MG63 (cell line): ENCODE results near the gene APC2. TPM values are rescaled to one million over a fixed set of nuclear protein-coding genes. Genes with fewer than 3 reads are reported as not detected.
"Not testable (repeated sequence)": the region's sequence is repeated elsewhere in the genome, so short reads cannot be mapped to it uniquely, and the experiment has no call there.

Experiments
- DNase-seq: peaks from one replicate; pipeline ENCODE4 v3.0.0-alpha.2; 2020
- H3K27me3 ChIP-seq: fragments of 250-450 bp; sonication (Bioruptor Pico); 2 replicates; pipeline ENCODE4 v1.5.1; 2020; ENCODE audit warnings: mild to moderate bottlenecking, moderate library complexity
- H3K36me3 ChIP-seq: fragments of 250-450 bp; sonication (Bioruptor Pico); 2 replicates; pipeline ENCODE4 v1.5.1; 2020; ENCODE audit warnings: mild to moderate bottlenecking, moderate library complexity
- H3K4me3 ChIP-seq: fragments of 250-450 bp; sonication (Bioruptor Pico); 2 replicates; pipeline ENCODE4 v1.5.1; 2020; ENCODE audit warnings: mild to moderate bottlenecking, moderate library complexity
- H3K9me3 ChIP-seq: fragments of 250-450 bp; sonication (Bioruptor Pico); 2 replicates; pipeline ENCODE4 v1.5.1; 2020; ENCODE audit warnings: mild to moderate bottlenecking, moderate library complexity
- total RNA-seq: library from RNA; depleted of rRNA; stranded (reverse); fragments of >200 nt; shearing (Covaris generic); gene quantifications from 2 replicates; pipeline ENCODE4 v1.2.3, GENCODE V29; 2014; ENCODE audit warnings: low replicate concordance

APC2 gene
- total RNA-seq, 1 experiment from 2014 or later: 2.0 TPM

DNA sequence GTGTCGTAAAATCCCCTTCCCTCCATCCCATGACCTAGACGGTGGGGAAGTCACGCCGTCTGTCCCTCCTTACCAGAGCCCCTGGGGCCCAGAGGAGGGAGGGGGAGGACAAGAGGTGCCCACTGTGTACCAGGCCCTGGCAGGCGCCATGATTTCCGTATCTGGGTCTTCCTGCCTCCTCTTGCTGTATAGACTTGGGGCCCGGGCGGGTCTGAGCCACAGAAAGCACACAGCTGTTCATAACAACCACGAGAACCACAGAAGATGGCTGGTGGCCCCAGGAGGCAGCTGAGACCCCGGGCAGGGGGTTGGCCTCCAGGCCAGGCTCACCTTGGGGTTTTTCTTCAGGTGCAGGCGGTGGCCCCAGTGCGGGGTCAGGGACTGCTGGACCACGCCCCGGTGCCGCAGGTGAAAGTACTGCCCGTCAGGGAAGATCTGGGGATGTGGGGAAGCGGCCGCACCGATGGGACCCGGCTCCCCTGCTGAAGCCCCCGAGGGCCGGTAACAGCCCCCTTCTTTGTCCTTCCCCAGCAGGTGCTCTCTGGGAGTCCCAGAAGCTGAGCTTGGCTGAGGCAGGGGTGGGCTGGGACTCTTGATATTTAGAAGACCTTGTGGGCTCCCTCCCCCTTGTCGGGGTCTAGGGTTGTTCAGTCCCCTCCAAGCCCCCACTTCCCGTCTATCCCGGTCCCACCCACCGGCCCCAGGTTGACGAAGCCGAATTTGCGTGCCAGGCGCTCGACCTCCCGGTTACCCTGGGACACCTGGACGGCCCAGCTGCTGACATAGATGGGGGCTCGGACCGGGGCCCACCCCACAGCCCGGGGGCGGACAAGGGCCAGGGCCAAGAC lies 39.8 kb downstream of the APC2 start:
- no peak for DNase-seq
- Histone ChIP-seq H3K36me3 (no peaks in the 10 kb centered on the region), H3K9me3 (no peaks in the 10 kb centered on the region), H3K27me3 (no peaks in the 10 kb centered on the region), H3K4me3 (peak overlapping the region; percentile 54)

DNA sequence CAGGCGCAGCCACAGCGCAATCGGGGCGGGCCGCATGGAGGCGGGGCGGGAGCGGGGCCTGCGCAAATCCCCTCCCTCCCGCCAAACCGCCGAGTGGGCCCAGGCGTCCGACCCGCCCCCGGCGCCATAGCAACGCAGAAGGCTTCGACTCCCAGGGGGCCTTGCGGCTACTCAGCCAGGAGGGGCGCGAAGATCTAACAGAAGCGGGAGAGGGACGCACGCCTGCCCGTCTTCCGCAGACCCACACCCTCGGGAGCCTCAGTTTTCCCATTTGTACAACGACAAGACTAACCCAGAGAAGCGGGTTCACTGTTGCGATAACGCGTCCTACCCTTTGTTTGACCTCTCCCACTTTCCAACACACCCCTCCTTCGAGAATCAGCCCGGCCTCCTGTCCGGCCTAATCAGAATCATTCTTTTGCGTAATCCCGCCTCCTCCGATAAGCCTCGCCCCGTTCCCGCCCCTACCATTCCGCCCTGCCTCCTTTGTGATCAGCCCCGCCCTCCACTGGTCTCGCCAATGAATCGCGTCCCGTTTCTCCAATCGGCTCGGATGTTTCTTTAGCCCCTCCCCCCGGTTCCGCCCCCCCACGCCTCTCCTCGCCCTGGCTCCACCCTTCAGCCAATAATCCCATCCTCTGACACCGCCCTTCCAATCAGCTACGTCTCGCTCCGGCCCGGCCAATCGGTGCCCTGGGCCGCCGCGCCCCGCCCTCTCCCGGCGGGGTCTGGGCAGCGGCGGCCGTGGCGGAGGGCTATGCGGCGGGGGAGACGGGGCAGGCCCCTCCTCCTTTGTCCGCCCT lies 40.6 kb downstream of the APC2 start, which contains the start of gene PCSK4:
PCSK4 (minus strand) TSS at position 40 of the 803 bp plus-strand sequence; CDS start at position 36, 4 bp downstream.
- Histone ChIP-seq H3K36me3 (no peaks in the 10 kb centered on the region), H3K4me3 (peak within 1 kb of the TSS; percentile 54), H3K9me3 (no peaks in the 10 kb centered on the region), H3K27me3 (no peaks in the 10 kb centered on the region)
- peak; percentile 90 for DNase-seq

DNA sequence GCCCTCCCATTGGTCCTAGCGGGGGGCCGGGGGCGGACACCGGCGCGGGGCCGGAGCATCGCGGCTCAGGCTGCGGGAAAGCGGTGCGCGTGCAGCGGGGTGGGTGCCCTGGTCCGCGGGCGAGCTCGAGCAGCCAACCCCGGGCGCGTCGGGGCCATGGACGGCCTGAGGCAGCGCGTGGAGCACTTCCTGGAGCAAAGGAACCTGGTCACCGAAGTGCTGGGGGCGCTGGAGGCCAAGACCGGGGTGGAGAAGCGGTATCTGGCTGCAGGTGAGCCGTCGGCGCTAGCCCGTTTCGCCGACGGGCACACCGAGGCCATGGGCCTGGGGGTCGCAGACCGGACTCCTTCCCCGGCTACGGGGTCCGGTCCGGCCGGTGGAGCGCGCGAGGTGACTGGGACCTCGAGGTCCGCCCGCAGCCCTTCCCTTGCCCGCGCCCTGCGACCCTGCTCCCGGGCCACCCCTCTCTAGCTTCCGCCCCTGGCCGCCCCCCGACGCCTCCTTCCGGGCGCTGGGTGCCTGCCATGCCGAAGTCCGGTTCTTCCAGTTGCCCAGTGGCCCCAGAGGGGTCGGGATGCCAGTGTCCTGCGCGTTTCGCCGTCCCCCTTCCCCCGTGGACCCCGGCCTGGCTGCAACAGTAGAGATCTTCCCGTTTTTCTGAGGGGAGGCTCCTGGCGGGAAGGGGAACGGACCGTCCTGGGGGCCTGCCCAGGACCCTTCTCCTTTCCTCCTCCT lies 41.4 kb downstream of the APC2 start, which contains the start of gene REEP6:
REEP6 (plus strand) TSS at position 68 of the 735 bp plus-strand sequence; CDS start at position 157, 89 bp downstream.
- peak within 1 kb of the TSS; percentile 54 for H3K4me3 ChIP-seq
- no peaks in the 10 kb centered on the region for H3K36me3 ChIP-seq
- H3K27me3 ChIP-seq: no peaks in the 10 kb centered on the region
- DNase-seq: no peak
- H3K9me3 ChIP-seq: no peaks in the 10 kb centered on the region

DNA sequence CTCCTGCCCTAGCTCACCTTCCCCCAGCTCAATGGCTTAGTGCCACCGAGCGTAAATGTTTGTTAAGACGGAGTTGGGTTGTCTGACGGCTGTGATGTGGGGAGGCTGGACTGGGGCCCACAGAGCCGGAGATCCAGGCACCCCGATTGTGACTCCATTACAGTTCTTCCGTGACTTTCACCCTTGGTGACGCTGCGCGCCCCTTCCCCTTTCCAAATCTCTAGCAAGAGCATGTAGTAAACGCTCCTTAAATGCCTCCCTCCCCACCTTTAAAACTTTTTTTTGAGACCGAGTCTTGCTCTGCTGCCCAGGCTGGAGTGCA lies 41.9 kb downstream of the APC2 start:
- no peaks in the 10 kb centered on the region for H3K27me3 ChIP-seq
- H3K4me3 ChIP-seq: no peak overlapping the region
- H3K36me3 ChIP-seq: no peaks in the 10 kb centered on the region
- DNase-seq: no peak
- H3K9me3 ChIP-seq: no peaks in the 10 kb centered on the region

DNA sequence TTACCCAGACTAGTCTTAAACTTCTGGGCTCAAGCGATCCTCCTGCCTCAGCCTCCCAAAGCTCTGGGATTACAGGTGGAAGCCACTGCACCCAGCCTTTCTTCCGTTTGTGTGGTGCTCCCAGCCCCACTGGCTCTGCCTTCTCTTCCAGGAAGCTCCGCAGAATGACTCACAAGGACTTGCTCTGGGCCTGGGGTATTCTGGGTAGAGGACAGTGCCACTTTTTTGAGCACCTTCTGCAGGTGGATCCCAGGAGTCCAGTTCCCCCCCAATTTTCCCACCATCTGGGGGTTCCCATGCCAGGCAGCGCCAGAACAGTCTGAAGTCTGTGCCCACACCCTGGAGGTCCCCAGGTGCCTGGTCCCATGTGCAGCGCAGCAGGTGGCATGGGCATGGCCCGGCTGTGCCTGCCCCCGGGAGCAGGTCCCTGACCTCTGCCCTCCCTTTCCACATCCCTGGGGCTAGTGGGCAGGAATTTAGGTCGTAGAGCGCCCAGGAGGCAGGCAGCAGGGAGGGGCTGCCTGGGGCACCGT lies 42.6 kb downstream of the APC2 start:
- DNase-seq: no peak
- Histone ChIP-seq H3K36me3 (no peaks in the 10 kb centered on the region), H3K27me3 (no peaks in the 10 kb centered on the region), H3K4me3 (no peak overlapping the region), H3K9me3 (no peaks in the 10 kb centered on the region)

DNA sequence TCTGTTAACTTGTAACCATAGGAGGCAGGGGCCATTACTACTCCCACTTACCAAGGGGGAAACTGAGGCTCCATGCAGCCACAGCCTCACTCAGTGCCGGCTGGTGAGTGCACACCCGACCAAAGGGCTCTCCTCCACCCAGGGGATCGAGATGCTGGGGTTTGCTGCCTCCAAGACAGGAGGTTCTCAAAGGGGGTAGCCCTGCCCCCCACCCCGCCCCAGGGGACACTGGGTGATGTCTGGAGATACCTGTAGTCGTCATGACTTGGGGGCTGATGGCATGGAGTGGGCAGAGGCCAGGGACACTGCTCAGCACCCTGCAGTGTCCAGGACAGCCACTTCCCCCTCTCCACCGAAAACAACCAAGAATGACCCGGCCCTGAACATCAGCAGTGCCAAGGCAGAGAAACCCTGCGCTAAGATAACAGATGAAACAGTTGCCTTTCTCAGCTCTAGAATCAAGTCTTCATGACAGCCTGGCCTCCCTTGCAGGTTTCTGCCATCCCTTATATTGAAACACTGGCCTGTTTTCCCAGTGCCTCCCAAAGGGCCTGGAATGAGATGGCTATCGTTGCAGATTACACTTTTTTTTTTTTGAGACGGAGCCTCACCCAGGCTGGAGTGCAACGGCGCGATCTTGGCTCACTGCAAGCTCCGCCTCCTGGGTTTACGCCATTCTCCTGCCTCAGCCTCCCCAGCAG lies 44.3 kb downstream of the APC2 start:
- no peaks in the 10 kb centered on the region for H3K27me3 ChIP-seq
- no peak overlapping the region for H3K4me3 ChIP-seq
- no peak for DNase-seq
- no peaks in the 10 kb centered on the region for H3K36me3 ChIP-seq
- no peaks in the 10 kb centered on the region for H3K9me3 ChIP-seq

DNA sequence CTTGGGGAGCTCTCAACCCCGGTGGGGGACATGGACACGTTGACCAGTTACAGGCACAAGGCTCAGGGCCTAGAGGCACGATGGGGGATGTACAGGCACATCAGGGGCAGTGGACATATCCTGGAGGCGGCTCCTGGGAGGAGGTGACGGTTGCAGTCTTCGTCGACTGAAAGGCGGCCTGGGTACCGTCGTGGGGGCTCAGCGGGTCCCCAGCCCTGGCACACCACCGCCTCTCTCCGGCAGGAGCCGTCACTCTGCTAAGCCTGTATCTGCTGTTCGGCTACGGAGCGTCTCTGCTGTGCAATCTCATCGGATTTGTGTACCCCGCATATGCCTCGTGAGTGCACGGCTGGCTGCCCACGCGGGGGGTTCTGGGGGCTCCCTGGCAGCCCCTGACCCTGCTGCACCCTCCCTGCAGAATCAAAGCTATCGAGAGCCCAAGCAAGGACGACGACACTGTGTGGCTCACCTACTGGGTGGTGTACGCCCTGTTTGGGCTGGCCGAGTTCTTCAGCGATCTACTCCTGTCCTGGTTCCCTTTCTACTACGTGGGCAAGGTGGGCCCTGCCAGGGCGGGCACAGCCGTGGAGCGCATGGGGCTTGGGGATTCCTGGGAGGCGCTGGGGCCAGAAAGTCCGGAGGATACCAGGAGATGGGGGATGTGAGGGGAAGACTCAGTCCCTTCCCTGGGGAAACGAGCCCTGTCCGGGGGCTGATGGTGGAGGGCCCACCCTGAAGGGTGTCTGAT lies 45.3 kb downstream of the APC2 start:
- H3K9me3 ChIP-seq: no peaks in the 10 kb centered on the region
- no peaks in the 10 kb centered on the region for H3K27me3 ChIP-seq
- DNase-seq: no peak
- no peak overlapping the region for H3K4me3 ChIP-seq
- H3K36me3 ChIP-seq: no peaks in the 10 kb centered on the region

DNA sequence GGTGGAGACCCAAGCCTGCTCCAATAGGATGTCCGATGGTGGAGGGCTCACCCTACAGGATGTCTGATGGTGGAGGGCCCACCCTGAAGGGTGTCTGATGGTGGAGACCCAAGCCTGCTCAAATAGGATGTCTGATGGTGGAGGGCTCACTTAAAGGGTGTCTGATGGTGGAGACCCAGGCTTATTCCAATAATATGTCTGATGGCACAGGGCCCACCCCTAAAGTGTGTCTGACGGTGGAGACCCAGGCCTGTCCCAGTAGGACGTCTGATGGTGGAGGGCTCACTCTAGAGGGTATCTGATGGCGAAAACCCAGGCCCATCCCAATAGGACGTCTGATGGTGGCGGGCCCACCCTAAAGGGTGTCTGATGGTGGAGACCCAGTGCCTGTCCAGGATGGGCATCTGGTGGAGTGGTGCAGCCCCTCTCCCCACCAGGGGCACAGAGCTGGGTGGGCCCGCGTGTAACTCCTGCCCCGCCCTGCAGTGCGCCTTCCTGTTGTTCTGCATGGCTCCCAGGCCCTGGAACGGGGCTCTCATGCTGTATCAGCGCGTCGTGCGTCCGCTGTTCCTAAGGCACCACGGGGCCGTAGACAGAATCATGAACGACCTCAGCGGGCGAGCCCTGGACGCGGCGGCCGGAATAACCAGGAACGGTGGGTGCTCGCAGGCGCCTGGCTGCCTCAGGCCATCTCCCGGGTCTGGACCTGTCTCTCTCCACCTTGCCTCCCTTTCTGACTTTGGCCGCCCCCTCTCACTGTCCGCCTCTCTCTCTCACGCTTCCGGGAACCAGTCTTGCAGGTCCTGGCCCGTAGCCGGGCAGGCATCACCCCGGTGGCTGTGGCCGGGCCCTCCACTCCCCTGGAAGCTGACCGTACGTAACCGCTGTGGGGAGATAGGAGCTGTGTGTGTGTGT lies 46.1 kb downstream of the APC2 start:
- Histone ChIP-seq H3K27me3 (no peaks in the 10 kb centered on the region), H3K36me3 (no peaks in the 10 kb centered on the region), H3K9me3 (no peaks in the 10 kb centered on the region), H3K4me3 (no peak overlapping the region)
- no peak for DNase-seq

DNA sequence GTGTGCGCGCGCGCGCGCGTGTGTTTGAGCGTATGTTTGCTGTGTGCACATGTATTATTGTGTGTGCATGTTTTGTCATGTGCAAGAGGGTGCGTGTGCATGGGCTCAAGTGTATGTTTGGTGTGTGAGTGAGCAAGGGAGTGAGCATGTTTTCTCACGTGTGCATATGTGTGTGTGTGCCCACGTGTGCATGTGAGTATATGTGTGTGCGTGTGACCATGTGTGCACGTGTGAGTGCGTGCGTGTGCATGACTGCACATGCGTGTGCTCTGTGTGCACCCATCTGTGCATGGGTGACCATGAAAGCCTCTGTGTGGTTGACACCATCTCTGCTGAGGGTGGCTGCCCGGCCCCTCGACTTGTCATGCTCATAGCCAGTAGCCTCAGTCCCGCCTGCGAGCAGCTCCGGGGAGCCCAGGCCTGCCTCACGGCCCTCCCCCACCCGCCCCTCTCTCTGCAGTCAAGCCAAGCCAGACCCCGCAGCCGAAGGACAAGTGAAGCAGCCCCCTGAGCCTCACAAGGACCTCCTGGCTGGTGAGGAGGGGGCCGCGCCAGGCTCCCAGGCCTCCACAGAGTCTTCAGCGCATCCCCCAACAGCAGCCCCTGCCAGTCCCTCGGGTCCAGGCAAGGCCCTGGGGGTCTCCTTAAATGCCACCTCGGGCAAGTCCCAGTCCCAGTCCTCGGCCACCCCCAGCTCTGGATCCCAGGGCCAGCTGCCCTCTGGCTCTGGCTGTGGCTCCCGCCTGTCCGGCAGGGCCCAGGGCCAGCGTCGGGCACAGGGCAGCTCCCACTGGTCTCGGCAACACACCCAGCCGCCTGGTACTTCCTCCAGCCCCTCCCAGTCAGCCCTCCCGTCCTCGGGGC lies 47.0 kb downstream of the APC2 start:
- H3K27me3 ChIP-seq: no peaks in the 10 kb centered on the region
- H3K36me3 ChIP-seq: no peaks in the 10 kb centered on the region
- H3K4me3 ChIP-seq: no peak overlapping the region
- DNase-seq: no peak
- H3K9me3 ChIP-seq: no peaks in the 10 kb centered on the region

DNA sequence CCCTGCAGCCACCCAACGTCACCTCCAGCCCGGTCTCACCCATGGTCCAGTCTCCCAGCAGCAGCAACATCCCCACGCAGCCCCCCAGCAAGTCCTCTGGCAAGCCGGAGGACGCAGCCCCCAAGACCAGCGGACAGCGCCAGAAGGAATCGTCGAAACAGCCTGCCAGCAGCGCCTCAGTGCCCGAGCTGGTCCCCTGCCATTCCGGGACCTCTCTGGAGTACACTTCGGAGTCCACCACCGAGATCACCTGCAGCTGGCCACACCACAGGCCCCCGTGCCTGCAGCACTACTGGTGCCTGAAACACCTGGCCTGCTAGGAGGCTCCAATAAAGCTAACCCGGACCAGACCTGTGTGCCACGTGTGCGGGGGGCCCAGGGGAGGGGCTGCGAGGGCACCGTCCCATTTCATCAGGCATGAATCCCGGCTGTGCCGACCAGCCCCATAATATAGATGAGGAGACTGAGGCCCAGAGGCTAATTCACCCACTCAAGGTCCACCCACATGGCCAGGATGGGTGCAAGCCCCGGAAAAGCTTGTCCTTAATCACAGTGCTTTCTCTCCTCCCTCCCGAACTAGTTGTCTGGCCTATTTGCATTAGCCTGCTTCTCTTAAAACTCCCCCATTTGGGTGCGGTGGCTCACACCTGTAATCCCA lies 47.8 kb downstream of the APC2 start:
- Histone ChIP-seq H3K36me3 (no peaks in the 10 kb centered on the region), H3K4me3 (no peak overlapping the region), H3K9me3 (no peaks in the 10 kb centered on the region), H3K27me3 (no peaks in the 10 kb centered on the region)
- DNase-seq: no peak

DNA sequence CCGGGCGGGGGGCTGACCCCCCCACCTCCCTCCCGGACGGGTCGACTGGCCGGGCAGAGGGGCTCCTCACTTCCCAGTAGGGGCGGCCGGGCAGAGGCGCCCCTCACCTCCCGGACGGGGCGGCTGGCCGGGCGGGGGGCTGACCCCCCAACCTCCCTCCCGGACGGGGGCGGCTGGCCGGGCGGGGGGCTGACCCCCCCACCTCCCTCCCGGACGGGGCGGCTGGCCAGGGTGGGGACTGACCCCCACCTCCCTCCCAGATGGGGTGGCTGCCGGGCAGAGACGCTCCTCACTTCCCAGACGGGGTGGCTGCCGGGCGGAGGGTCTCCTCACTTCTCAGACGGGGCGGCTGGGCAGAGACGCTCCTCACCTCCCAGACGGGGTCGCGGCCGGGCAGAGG lies 49.3 kb downstream of the APC2 start:
- DNase-seq, H3K4me3 ChIP-seq, H3K9me3 ChIP-seq, H3K27me3 ChIP-seq, H3K36me3 ChIP-seq: not testable (repeated sequence)

DNA sequence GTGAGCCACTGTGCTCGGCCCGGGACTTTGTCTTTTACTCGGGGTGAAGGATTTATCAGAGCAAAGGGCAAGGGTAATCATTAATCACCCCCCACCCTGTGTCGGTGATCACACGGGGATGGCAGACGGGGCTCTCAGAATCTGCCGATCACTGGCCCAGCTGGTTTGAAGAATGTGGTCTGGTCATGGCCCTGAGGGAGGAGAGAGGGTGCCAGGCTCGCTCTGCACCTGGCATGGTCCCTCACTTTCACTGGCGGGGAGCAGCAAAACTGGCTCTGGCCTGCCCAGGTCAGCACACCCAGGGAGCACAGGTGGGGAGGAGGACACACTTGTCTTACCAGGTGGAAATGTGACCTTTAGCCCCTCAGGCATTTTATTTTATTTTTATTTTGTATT lies 51.3 kb downstream of the APC2 start:
- Histone ChIP-seq H3K27me3 (peaks cover 4% of the 10 kb centered on the region; the same call in 1 of the 2 replicates), H3K9me3 (no peaks in the 10 kb centered on the region), H3K36me3 (no peaks in the 10 kb centered on the region), H3K4me3 (no peak overlapping the region)
- DNase-seq: no peak

DNA sequence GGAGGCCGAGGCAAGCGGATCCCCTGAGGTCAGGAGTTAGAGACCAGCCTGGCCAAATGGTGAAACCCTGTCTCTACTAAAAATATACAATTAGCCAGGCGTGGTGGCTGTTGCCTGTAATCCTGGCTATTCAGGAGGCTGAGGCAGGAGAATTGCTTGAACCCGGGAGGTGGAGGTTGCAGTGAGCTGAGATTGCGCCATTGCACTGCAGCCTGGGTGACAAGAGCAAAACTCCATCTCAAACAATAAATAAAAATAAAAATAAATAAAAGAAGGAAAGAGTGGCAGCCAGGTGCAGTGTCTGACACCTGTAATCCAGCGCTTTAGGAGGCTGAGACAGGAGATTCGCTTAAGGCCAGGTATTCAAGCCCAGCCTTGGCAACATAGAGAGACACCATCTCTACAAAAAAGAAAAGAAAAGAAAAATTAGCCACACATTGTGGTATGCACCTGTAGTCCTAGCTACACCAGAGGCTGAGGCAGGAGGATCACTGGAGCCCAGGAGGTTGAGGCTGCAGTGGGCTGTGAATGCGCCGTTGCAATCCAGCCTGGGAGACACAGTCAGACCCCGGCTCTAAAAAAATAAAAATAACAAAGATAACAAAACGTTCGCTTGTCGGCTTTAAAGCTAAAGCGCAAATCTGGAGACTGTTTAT lies 52.6 kb downstream of the APC2 start:
- Histone ChIP-seq H3K36me3 (no peaks in the 10 kb centered on the region), H3K27me3 (peaks cover 4% of the 10 kb centered on the region; the same call in 1 of the 2 replicates), H3K4me3 (no peak overlapping the region), H3K9me3 (no peaks in the 10 kb centered on the region)
- no peak for DNase-seq
